Sigmoid colon (tissue), 7 donors: ENCODE results near the gene ADAM23. TPM values are rescaled to one million over a fixed set of nuclear protein-coding genes. Genes with fewer than 3 reads are reported as not detected.
A peak's percentile ranks its signal among the peaks of the same experiment; 100 is the strongest.

Experiments
- DNase-seq: peaks from one replicate; pipeline ENCODE4 v3.0.0-alpha.2; 2019
- H3K27ac ChIP-seq, 4 donors: fragments of 200-600 bp; sonication (generic); one replicate each; pipeline ENCODE4 v1.5.1; 2016 to 2019; ENCODE audit warnings: mild to moderate bottlenecking in 1 of 4
- H3K27me3 ChIP-seq, 3 donors: fragments of 200-600 bp; sonication (generic); one replicate each; pipeline ENCODE4 v1.5.1; 2019; ENCODE audit warnings: mild to moderate bottlenecking in 1 of 3
- H3K36me3 ChIP-seq, 4 donors: fragments of 200-600 bp; sonication (generic); one replicate each; pipeline ENCODE4 v1.5.1; 2016 to 2019
- H3K4me1 ChIP-seq, 4 donors: fragments of 200-600 bp; sonication (generic); one replicate each; pipeline ENCODE4 v1.5.1; 2017 to 2019
- H3K4me3 ChIP-seq, 4 donors: fragments of 200-600 bp; sonication (generic); one replicate each; pipeline ENCODE4 v1.5.1; 2017 to 2019; ENCODE audit warnings: mild to moderate bottlenecking in 2 of 4, moderate library complexity in 1 of 4
- H3K9me3 ChIP-seq, 4 donors: fragments of 200-600 bp in 3 of 4; sonication (generic) in 3 of 4; one replicate each; pipeline versions ENCODE4 v1.5.1 to v1.6.1; 2013 to 2019
- CTCF ChIP-seq, 4 experiments: fragments of 450-650 bp in 3 of 4; fragments of 200-600 bp in 1 of 4; IDR thresholded peaks; one replicate each; pipeline ENCODE4 v1.5.1; 2016 to 2019; ENCODE audit warnings: antibody characterized with exemption in 4 of 4, mild to moderate bottlenecking in 3 of 4, moderate library complexity in 2 of 4
- EP300 ChIP-seq, 4 donors: sonication (generic); formaldehyde crosslinking; IDR thresholded peaks; one replicate each; pipeline ENCODE4 v1.6.1; 2017; ENCODE audit warnings: antibody characterized with exemption in 4 of 4
- POLR2A ChIP-seq, 2 donors: fragments of 450-650 bp; IDR thresholded peaks; one replicate each; pipeline ENCODE4 v1.6.1; 2016; ENCODE audit warnings: antibody characterized with exemption in 2 of 2, mild to moderate bottlenecking in 2 of 2, moderate library complexity in 2 of 2
- POLR2AphosphoS5 ChIP-seq, 4 donors: sonication (generic); formaldehyde crosslinking; IDR thresholded peaks; one replicate each; pipeline ENCODE4 v1.6.1; 2017; ENCODE audit warnings: antibody characterized with exemption in 4 of 4
- WGBS, 2 donors: extraction: QIAGEN DNeasy Blood & Tissue Kit; methylation state at CpG; one replicate each; pipeline ENCODE4 v1.1.7; 2013; 5-methylcytosine and 5-hydroxymethylcytosine counted together
- intact Hi-C: fragments of 100-400 bp; cut with DNase I; formaldehyde crosslinking; loops from one replicate; pipeline ENCODE4 v1.15.1; 2023
- polyA plus RNA-seq, 3 donors: library from polyadenylated mRNA; stranded (reverse); fragments of 200-250 nt; gene quantifications; one replicate each; pipeline ENCODE4 v1.2.3, GENCODE V29; 2013
- total RNA-seq, 4 donors: library from RNA; depleted of rRNA; stranded (reverse); fragments of >200 nt; gene quantifications; one replicate each; pipeline ENCODE4 v1.1.0, GENCODE V29; 2016
- donor health status: healthy with polysubstance abuse.
- donor health status: Bipolar disorder and iron deficiency.
- donor health status: healthy.

Gene ADAM23
- total and polyA plus RNA-seq, 7 donors = under 0.01 to 2.9 (median 1.6) TPM

GRCh38 chr2:206438196-206438724 lies 5.1 kb upstream of the ADAM23 start:
- WGBS, 2 donors = 54 to 66% methylated on average over 5 of the region's 5 CpGs
- H3K27me3 ChIP-seq = peaks cover 10 to 50% (median 21%) of the 10 kb centered on the region in 3 donors

GRCh38 chr2:206442474-206442832 lies 879 bp upstream of the ADAM23 start:
- H3K36me3 ChIP-seq = no peaks in the 10 kb centered on the region
- peaks cover 10 to 76% (median 30%) of the 10 kb centered on the region in 3 donors for H3K27me3 ChIP-seq
- intact Hi-C loops = no loop called here
- H3K4me1 ChIP-seq = peaks cover 0 to 16% (median 14%) of the 10 kb centered on the region in 4 donors
- 7 to 11% methylated on average over 10 of the region's 10 CpGs for WGBS, 2 donors
- DNase-seq = no peak
- no peaks in the 10 kb centered on the region for H3K9me3 ChIP-seq
- peak overlapping the region in 3 of 4 donors; percentile 43 to 53 (median 52) for H3K4me3 ChIP-seq
- TF ChIP-seq EP300 (IDR thresholded peaks at IDR 0.05) (no peak), POLR2AphosphoS5 (IDR thresholded peaks at IDR 0.05) (no peak), CTCF (IDR thresholded peaks at IDR 0.05) (no peak), POLR2A (IDR thresholded peaks at IDR 0.05) (no peak)
- no peak overlapping the region for H3K27ac ChIP-seq

More at GRCh38 chr2:206438196-206438724, 5.1 kb upstream of the ADAM23 start:
- Histone ChIP-seq H3K27ac (no peak overlapping the region), H3K4me3 (no peak overlapping the region), H3K9me3 (no peaks in the 10 kb centered on the region), H3K4me1 (peaks cover 0 to 9% (median 8%) of the 10 kb centered on the region in 4 donors), H3K36me3 (no peaks in the 10 kb centered on the region)
- TF ChIP-seq POLR2A (IDR thresholded peaks at IDR 0.05) = no peak
- no peak for TF ChIP-seq CTCF (IDR thresholded peaks at IDR 0.05)
- no peak for TF ChIP-seq POLR2AphosphoS5 (IDR thresholded peaks at IDR 0.05)
- no peak for TF ChIP-seq EP300 (IDR thresholded peaks at IDR 0.05)
- DNase-seq = no peak
- intact Hi-C loops = no loop called here

GRCh38 chr2:206443735-206444527 lies 599 bp downstream of the ADAM23 start:
- H3K9me3 ChIP-seq = no peaks in the 10 kb centered on the region
- H3K27ac ChIP-seq = peak overlapping the region in 3 of 4 donors; percentile 16 to 62 (median 51)
- H3K27me3 ChIP-seq = peaks cover 10 to 62% (median 30%) of the 10 kb centered on the region in 3 donors
- WGBS, 2 donors = 2 to 6% methylated on average over 77 of the region's 77 CpGs
- intact Hi-C loops = no loop called here
- DNase-seq = no peak
- peaks cover 0 to 16% (median 14%) of the 10 kb centered on the region in 4 donors for H3K4me1 ChIP-seq
- TF ChIP-seq CTCF (IDR thresholded peaks at IDR 0.05) (no peak), EP300 (IDR thresholded peaks at IDR 0.05) (no peak), POLR2A (IDR thresholded peaks at IDR 0.05) (no peak), POLR2AphosphoS5 (IDR thresholded peaks at IDR 0.05) (no peak)
- H3K36me3 ChIP-seq = no peaks in the 10 kb centered on the region
- H3K4me3 ChIP-seq = peak overlapping the region; percentile 16 to 53 (median 48)

- H3K27ac ChIP-seq = no peak overlapping the region
- H3K9me3 ChIP-seq = no peaks in the 10 kb centered on the region
- H3K36me3 ChIP-seq = no peaks in the 10 kb centered on the region
- no peak for DNase-seq
- intact Hi-C loops = no loop called here
- WGBS, 2 donors = 93 to 95% methylated on average over 2 of the region's 2 CpGs
- no peak overlapping the region for H3K4me3 ChIP-seq
- H3K27me3 ChIP-seq = peaks cover 10 to 49% (median 24%) of the 10 kb centered on the region in 3 donors
- no peak for TF ChIP-seq CTCF (IDR thresholded peaks at IDR 0.05)
- no peak for TF ChIP-seq EP300 (IDR thresholded peaks at IDR 0.05)
- no peak for TF ChIP-seq POLR2A (IDR thresholded peaks at IDR 0.05)
- TF ChIP-seq POLR2AphosphoS5 (IDR thresholded peaks at IDR 0.05) = no peak
- peaks cover 0 to 16% (median 14%) of the 10 kb centered on the region in 4 donors for H3K4me1 ChIP-seq
Observed at GRCh38 chr2:206445948-206446347, 2.6 kb downstream of the ADAM23 start.
